ENCODE data around the gene ZNF83.

DNA sequence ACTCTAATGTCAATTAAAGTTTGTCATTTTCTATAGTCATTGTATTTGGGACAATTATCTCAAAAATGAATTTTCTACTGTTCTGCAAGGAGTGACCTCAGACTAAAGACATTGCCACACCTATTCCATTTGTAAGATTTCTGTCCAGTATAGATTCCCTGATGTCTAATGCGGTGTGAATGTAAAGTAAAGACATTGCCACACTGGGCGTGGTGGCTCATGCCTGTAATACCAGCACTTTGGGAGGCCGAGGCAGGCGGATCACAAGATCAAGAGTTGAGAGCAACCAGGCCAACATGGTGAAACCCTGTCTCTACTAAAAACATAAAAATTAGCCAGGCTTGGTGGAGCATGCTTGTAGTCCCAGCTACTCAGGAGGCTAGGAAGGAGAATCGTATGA lies 13.8 kb upstream of the ZNF83 start:
- TF ChIP-seq, protein P1, sequence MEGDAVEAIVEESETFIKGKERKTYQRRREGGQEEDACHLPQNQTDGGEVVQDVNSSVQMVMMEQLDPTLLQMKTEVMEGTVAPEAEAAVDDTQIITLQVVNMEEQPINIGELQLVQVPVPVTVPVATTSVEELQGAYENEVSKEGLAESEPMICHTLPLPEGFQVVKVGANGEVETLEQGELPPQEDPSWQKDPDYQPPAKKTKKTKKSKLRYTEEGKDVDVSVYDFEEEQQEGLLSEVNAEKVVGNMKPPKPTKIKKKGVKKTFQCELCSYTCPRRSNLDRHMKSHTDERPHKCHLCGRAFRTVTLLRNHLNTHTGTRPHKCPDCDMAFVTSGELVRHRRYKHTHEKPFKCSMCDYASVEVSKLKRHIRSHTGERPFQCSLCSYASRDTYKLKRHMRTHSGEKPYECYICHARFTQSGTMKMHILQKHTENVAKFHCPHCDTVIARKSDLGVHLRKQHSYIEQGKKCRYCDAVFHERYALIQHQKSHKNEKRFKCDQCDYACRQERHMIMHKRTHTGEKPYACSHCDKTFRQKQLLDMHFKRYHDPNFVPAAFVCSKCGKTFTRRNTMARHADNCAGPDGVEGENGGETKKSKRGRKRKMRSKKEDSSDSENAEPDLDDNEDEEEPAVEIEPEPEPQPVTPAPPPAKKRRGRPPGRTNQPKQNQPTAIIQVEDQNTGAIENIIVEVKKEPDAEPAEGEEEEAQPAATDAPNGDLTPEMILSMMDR (IDR thresholded peaks at IDR 0.05) = no peak
- TF ChIP-seq EP300 (IDR thresholded peaks at IDR 0.05) = no peak
